NCI-H345 treated with DMSO at 0.1 percent for 48 hours (cell line): Measurements from ENCODE around the gene CD209.

Experiments used
- DNase-seq: peaks from one replicate; lab custom pipeline; 2025; ENCODE audit not compliant: unreplicated experiment; lab: John Stamatoyannopoulos, UW

Gene CD209

DNA sequence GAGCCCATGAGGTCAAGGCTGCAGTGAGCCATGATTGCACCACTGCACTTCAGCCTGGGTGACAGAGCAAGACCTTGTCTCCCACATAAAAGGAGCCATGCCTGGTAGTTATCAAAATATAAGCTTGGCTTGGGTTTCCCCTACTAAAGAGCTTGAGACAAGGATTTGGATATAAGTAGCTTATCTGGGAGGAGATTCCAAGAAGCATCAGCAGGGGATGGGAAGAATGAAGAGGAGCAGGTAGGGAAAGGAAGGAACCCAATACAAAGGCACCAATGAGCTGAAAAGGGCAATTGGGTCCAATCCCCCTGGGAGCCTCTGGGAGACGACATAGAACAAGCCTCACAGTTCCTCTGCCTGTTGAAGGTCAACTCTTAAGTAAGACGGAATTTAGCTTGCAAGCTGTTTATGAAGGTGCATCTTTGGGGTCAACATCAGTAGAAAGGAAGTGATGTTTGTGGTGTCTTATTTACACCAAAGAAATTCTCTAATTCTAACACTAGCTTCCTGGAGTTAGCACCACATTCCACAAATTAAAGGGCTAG lies 8.1 kb downstream of the CD209 start:
- DNase-seq: no peak

DNA sequence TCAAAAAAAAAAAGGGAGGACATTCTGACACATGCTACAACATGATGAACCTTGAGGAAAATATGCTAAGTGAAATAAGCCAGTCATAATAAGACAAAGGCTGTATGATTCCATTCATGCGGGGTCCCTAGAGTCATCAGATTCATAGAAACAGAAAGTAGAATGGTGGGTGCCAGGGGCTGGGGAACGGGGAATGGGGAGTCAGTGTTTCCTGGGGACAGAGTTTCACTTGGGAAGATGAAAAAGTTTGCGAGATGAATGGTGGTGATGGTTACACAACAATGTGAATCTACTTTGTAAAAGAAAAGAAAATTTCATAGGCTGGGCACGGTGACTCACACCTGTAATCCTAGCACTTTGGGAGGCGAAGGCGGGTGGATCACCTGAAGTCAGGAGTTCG lies 9.3 kb downstream of the CD209 start:
- no peak for DNase-seq

DNA sequence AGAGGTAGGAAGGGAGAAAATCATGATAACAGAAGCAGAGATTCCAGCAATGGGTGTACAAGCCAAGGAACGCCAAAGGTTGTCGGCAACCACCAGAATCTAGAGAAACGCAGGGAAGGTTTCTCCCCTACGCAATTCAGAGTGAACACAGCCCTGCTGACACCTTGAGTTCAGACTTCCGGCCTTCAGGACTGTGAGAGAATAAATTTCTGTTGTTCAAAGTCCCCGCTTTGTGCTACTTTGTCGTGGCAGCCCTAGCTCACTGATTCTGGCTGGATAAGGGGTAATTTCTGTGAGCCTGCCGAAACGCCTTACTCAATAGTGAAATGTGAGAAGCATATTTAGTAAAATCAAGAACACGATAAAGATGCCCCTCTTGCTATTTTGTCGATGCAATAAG lies 10.1 kb downstream of the CD209 start:
- DNase-seq: no peak

DNA sequence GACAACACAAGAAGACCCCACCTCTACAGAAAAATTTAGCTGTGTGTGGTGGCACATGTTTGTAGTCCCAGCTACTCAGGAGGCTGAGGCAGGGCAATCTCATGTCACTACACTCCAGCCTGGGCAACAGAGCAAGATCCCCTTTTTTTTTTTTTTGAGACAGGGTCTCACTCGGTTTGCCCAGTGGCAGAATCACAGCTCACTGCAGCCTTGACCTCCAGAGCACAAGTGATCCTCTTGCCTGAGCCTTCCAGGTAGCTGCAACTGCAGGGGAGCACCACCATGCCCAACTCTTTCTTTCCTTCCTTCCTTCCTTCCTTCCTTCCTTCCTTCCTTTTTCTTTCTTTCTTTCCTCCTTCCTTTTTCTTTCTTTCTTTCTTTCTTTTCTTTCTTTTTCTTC lies 11.2 kb downstream of the CD209 start:
- DNase-seq: no peak

DNA sequence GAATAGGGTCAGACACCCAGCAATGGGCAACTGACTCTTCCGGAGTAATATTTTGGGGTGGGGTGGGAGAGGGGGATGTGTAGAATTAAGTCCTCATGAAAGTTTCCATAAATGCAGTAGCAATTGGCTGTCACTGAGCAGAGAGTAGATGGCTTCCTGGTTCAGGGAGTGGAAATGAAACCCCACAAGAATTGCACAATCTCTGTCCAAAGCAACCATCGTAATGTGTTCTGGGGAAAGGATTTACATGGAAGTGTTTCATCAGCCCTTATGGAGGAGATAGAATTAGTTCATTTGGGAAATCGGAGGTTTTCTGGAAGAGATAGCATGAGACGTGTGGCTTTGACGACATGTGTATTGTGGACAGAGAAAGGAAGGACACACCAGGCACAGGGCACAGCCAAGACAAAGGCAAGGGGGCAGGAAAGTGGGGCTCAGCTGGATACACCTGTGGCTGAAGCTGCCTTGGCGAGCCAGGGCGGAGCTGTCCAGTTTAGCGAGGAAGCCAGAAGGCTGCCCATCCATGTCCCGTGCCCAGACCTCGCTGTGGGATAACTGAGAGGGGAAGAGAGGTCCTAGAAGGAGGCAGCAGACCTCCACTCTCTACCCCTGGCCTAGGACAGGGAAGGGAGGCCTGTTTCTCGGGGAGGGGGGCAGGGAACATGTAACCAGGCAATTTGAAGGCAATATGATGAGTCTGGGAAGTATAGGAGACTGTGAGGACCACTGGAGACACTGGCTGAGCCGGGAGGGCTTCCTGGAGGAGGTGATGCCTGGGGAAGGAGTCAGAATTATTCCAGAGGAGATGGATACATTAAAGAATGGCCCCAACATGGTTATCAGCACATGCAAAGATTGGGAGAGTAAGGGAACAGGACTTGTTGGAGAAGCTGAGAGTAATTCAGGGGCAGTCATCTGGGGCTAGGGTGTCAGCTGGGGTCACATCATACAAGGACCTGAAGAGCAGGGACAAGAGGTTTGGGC lies 12.8 kb downstream of the CD209 start:
- DNase-seq: no peak

DNA sequence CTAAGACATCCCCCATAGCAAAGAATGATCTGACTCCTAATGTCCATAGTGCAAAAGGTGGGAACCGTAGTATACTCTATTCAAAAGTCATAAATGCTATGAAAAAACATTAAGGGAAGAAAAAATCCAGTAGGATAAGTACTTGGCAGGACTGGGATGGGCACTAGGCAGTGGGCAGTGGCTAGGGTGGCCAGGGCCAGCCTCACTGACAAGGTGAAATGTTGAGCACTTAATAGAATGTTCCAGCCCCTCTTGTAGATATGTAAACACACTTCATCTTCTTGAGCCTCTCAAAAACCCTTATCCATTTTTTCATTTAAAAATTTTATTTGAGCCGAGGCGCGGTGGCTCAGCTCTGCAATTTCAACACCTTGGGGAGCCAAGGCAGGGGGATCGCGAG lies 14.0 kb downstream of the CD209 start:
- DNase-seq: no peak

DNA sequence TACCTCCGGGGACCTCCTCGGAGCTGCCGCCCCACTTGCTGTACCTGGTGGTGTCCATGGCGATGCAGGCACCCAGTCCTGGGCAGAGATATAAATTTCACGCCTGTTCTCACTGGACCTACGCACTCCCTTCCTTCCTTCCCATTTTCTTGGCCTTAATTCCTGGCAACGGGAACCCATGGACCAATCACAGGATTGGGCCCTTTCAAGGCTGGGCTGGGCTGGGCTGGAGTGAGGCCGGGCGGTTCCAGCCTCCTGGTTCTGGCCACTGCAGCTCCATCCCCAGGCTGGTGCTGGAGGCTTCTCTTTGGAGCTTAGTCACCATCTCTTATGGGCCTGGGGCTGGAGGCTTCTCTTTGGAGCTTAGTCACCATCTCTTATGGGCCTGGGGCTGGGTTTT lies 15.3 kb downstream of the CD209 start, which contains the start of gene CLEC4G:
Gene CLEC4G (minus strand): TSS at position 66 of the 400 bp plus-strand sequence. CDS start 8 bp downstream, at position 58.
- no peak for DNase-seq

DNA sequence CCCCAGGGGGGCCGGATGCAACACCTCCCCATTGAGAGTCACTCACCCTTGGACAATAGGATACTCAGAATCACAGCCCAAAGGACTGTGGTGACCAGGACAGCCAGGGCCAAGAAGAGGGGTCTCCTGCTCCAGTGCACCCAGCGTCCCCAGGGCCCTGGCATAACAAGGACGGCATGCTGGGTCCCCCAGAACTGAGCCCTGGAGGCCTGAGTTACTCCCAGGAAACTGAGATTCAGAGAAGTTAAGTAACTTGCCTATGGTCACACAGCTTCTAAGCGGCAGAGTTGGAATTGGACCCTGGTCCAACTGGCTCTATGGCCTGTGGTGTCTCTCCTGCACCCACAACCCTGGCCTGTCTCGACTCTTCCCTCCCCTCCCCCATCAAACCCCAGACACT lies 15.7 kb downstream of the CD209 start:
- DNase-seq: no peak

DNA sequence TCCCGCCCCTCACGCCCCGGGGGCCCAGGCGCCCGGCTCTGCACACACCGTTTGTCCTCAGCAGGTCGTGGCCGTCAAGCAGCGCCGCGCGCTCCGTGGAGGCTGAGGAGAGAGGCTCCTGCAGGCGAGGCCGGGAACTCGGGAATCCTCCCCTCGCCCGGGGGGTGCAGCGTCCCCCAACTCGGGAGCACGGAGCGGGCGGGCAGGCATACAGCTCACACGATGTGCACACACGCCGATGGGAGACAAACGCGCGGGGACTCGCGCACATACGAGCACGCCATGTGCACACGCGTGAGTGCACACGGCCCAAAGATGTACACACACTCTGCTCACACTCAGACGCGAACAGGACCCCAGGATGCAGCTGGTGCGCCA lies 16.1 kb downstream of the CD209 start:
- no peak for DNase-seq

DNA sequence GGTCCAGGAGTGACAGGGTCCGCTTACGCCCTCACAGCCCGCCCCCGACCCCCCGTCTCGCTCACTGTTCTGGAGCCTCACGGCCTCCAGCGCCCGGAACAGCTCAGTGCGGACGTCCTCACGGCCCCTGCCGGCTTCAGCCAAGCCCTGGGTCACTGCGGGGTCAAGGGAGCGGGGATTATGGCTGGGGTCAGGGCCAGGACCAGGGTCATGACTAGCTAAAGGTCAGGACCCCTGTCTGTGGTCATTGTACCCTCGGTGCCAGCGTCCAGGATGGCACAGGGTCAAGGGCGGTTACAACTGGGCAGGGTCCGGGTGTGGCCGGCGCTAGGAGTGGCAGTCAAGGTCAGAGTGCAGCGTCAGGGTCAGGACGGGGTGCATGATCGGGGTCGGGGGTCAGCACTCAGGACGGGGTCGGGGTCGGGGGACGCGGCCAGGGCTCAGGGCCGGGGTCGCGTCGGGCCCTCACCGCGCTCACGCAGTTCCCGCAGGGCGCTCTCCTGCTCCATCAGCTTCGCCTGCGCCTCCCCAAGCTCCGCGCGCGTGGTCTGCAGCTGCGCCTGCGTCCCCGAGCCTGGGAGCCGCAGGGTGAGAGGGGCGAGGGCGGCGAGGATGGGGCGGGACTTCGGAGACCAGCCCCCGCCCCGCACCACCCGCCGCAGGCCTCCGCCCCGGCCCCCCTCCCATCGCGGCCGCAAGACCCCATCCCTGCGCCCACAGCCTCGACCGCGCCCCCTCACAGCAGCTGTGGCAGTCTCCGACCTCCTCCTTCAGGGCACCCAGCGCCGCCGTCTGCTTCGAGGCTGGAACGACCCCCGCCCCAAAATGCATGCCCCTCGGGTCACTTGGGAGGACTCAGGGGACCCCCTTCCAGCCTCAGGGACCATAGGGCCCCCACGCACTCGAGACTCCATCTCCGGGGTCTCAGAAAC lies 16.8 kb downstream of the CD209 start:
- DNase-seq: no peak

DNA sequence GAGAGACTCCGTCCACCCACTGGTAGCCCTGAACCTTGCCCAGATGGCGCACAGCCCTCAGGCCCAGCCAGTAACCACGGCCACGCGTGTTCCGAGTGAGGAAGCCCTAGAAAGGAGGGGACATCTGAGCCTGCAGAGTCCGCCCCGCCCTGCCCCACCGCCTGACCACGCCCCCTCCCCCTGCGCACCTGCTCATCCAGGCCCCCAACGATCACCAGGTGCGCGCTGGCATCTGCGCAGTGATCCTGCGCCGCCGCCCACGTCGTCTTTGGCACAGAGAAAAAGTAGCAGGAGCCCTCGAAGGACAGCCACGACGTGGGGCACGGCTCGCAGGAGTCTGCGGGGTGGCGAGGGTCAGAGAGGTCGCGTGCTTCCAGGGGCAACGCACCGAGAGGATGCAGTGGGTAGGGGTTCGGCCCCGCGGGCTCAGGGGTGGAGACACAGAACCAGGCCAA lies 17.5 kb downstream of the CD209 start:
- no peak for DNase-seq

DNA sequence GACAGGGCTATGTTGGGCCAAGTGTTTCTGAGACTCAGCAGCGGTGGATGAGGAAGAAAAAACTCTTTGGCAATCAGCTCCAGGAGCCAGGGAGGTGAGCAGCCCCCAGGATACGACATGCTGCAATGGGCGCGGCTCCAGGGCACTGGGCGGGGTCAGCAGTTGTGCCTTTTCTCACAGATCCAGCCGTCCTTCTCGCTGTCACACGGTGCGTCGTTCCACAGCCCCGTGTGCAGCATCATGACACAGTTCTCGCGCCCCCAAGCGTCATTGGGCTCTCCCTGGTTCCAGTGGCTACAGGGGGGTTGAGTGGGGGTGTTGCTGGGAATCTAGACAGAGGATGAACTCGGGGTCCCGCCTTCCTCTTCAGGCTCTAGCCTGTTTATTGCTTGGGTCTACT lies 18.1 kb downstream of the CD209 start:
- no peak for DNase-seq

DNA sequence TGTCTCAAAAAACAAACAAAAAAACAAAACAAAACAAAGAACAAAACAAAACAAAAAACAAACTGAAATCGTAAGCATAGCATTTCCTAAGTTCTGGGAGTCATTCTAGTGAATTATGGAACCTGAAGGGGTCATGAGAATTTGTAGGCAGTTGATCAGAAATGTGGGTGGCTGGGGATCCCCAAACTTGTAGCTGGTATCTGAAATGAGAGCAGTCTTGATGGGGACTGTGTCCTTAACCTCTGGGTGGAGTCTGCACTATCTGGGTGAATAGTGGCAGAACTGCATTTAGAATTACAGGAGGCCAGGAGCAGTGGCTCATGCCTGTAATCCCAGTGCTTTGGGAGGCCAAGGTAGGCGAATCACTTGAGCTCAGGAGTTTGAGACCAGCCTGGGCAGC lies 21.5 kb downstream of the CD209 start:
- DNase-seq: no peak

DNA sequence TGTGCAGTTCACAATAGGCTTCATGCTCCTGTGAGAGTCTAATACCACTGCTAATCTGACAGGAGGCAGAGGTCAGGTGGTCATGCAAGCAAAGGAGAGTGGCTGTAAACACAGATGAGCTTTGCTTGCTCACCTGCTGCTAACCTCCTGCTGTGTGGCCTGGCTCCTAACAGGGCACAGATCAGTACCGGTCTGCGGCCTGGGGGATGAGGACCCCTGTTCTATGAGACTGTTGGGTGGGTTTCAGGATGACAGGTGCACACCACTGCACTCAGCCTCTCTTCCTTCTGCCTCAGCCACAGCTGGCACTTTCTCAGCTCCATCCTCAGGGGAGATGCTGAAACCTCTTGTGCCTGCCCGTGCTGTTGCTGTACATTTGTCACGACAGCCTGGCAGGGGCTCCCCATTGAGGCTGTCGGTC lies 25.1 kb downstream of the CD209 start:
- no peak for DNase-seq

DNA sequence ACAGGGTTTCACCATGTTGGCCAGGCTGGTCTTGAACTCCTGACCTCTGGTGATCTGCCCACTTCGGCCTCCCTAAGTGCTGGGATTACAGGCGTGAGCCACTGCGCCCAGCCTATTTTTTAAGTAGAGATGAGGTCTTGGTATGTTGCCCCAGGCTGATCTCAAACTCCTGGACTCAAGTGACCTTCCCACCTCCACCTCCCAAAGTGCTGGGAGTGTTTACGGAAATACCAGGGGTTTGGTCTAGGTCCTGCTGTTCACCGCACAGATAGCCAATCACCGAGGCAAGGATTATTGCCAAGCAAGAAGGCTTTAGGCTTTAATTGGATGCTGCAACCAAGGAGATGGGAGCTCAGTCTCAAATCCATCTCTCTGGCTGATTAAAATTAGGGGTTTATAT lies 27.0 kb downstream of the CD209 start:
- no peak for DNase-seq

DNA sequence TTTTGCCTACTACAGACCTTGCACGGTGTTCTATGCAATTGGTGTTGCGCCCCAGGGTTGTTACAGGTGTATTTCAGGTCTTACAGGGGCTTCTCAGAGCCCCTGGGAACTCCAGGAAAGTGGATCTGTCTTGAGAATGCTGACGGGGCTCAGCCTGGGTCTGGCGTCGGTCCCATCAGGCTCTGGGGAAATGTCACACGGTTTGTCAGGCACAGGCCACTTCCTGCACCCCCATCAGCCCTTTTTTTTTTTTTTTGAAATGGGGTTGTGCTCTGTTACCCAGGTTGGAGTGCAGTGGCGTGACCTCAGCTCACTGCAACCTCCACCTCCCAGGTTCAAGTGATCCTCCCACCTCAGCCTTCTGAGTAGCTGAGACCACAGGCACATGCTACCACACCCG lies 28.7 kb downstream of the CD209 start:
- no peak for DNase-seq

DNA sequence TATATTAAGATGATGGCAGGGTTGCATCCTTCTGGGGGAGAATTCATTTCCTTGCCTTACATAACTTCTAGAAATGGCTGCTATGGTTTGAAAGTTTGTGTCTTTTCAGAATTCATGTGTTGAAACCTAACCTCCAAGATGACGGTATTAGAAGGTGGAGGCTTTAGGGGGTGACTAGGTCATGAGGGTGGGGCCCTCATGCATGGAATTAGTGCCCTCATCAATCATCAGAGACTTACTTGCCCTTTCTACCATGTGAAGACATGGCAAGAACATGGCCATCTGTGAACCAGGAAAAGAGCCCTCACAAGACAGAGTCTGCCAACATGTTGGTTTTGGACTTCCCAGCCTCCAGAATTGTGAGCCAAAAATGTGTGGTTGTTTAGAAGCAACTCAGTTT lies 30.6 kb downstream of the CD209 start:
- no peak for DNase-seq

DNA sequence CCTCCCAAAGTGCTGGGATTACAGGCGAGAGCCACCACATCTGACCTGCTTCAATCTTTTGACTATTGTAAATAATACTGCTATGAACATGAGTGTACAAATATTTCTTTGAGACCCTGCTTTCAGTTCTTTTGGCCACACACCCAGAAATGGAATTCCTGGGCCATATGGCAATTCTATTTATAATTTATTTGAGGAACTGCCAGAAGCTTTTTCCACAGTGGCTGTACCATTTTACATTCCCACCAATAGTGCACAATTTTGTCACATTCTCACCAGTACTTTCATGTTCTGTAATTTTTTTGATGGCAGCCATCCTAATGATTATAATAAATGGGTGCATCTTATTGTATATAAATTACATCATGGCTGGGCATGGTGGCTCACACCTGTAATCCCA lies 31.7 kb downstream of the CD209 start:
- DNase-seq: no peak

DNA sequence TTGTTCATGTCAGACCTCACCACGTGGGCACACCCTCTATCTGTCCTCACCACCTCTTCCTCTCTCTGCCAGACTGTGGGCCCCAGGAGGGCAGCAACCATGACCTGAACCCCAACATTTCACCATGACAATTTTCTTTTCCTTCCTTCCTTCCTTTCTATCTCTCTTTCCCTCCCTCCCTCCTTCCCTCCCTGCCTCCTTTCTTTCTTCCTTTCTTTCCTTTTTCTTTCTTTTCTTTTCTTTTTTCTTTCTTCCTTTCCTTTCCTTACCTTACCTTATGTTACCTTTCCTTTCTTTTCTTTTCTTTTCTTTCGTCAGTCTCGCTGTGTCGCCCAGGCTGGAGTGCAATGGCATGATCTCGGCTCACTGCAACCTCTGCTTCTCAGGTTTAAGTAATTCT lies 36.7 kb downstream of the CD209 start:
- no peak for DNase-seq

DNA sequence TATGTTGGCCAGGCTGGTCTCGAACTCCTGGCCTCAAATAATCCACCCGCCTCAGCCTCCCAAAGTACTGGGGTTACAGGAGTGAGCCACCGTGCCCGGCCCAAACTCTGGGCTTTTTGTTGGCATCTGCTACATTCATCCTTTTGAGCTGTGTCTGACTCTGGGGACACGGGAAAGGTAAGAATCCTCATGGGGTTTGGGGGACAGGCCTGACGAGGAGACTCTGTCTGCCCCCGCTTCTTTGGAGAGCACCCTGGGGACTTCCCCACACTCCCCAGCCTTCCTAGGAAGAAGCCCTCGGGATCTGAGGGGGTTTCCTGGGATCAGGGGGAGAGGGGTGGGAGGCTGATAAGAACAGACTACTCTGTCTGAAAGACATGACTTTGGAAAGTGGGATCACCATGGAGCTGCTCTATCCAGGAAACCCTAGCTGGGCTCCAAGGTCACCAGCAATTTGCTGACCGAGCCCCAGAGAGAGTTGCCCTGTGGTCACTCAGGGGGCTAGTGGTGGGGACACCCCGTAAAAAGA lies 37.3 kb downstream of the CD209 start:
- DNase-seq: no peak

DNA sequence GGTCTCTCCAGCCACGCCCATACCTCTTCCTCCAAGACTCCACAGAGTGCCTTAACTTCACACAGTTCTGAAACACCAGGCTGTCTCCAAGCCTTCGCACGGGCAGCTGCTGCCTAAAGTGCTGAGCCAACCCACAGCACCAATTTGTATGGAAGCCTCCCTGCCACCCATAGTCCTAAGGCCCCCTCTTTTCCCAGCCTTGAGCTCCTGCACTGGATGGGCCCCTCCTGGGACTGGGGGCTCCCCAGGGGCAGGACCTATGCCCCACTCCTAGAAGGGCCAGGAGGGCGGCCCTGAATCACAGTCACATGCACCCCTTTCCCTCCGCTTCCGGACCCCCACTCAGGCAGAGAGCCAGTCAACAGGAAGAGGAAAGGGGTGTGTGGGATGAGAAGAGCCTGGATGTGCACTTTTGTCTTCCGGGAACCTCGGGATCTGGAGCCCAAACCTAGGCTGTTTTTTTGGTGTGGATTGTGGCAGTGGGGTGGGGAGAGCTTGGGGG lies 40.3 kb downstream of the CD209 start:
- no peak for DNase-seq
